ENCODE measurements around the gene GRB2.
"Not testable (repeated sequence)": the region's sequence is repeated elsewhere in the genome, so short reads cannot be mapped to it uniquely, and the experiment has no call there.

Gene GRB2

GRCh38 chr17:75405365-75406221 is at the start of gene GRB2:
TSS of gene GRB2 (minus strand) at chr17:75405678. CDS start at chr17:75393628, 12,050 bp downstream.
- DNase-seq (ENCODE audit: low spot score) = peak; percentile 98

GRCh38 chr17:75454672-75455071 is 49.2 kb upstream of the GRB2 start:
- DNase-seq (ENCODE audit: low spot score) = not testable (repeated sequence)

- DNase-seq (ENCODE audit: low spot score) = no peak
Measured at GRCh38 chr17:75454193-75454592, 48.7 kb upstream of the GRB2 start.

GRCh38 chr17:75450270-75450669 is 44.8 kb upstream of the GRB2 start:
- DNase-seq (ENCODE audit: low spot score) = no peak

- DNase-seq (ENCODE audit: low spot score) = no peak
Measured at GRCh38 chr17:75447951-75448856, 42.7 kb upstream of the GRB2 start.

GRCh38 chr17:75445896-75446295 is 40.4 kb upstream of the GRB2 start:
- DNase-seq (ENCODE audit: low spot score) = not testable (repeated sequence)

GRCh38 chr17:75445296-75445695 is 39.8 kb upstream of the GRB2 start:
- DNase-seq (ENCODE audit: low spot score) = no peak

- DNase-seq (ENCODE audit: low spot score) = no peak
Measured at GRCh38 chr17:75442168-75443103, 37.0 kb upstream of the GRB2 start.

GRCh38 chr17:75440738-75441448 is 35.4 kb upstream of the GRB2 start:
- no peak for DNase-seq (ENCODE audit: low spot score)

GRCh38 chr17:75439287-75439686 is 33.8 kb upstream of the GRB2 start:
- DNase-seq (ENCODE audit: low spot score) = no peak

- not testable (repeated sequence) for DNase-seq (ENCODE audit: low spot score)
Measured at GRCh38 chr17:75437404-75437803, 31.9 kb upstream of the GRB2 start.

- not testable (repeated sequence) for DNase-seq (ENCODE audit: low spot score)
Measured at GRCh38 chr17:75434433-75434832, 29.0 kb upstream of the GRB2 start.

GRCh38 chr17:75433218-75433783 is 27.8 kb upstream of the GRB2 start:
- no peak for DNase-seq (ENCODE audit: low spot score)

GRCh38 chr17:75430159-75430974 is 24.9 kb upstream of the GRB2 start:
- peak; percentile 51 for DNase-seq (ENCODE audit: low spot score)

GRCh38 chr17:75428543-75429469 is 23.3 kb upstream of the GRB2 start:
- no peak for DNase-seq (ENCODE audit: low spot score)

- DNase-seq (ENCODE audit: low spot score) = no peak
Measured at GRCh38 chr17:75418531-75418930, 13.1 kb upstream of the GRB2 start.

GRCh38 chr17:75417054-75417580 is 11.6 kb upstream of the GRB2 start:
- no peak for DNase-seq (ENCODE audit: low spot score)

GRCh38 chr17:75416006-75416405 is 10.5 kb upstream of the GRB2 start:
- DNase-seq (ENCODE audit: low spot score) = no peak
